ENCODE measurements around the gene HOXA5.

Gene HOXA5

GRCh38 chr7:27107391-27108381 is 35.8 kb downstream of the HOXA5 start:
- no peak for DNase-seq
- H3K4me3 Mint-ChIP-seq: peak overlapping the region; percentile 99
- H3K36me3 Mint-ChIP-seq (ENCODE audit: low read depth): peaks cover 39% of the 10 kb centered on the region
- H3K27me3 Mint-ChIP-seq (ENCODE audit: low read depth, poor library complexity): no peaks in the 10 kb centered on the region
- no peaks in the 10 kb centered on the region for H3K9me3 Mint-ChIP-seq
- H3K27ac Mint-ChIP-seq: peak overlapping the region; percentile 100
- no peak for TF ChIP-seq CTCF (IDR thresholded peaks at IDR 0.05)
- H3K4me1 Mint-ChIP-seq: peaks cover 89% of the 10 kb centered on the region

DNA sequence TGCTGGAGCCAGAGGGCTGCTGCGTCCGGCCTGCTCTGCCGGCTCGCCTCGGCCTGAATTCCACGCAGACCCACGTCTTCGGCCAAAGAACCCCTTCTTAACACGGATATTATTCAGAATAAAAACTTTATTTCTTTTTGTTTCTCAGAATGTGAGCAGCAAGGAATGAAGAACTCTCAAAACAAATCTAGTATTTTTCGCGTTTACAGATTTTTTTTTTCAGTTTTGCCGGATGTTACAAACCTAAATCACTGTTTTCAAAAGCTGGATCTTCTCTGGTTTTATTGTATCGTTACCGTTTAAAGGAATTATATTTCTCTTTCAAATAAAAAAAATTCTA is 36.6 kb downstream of the HOXA5 start:
- H3K4me3 Mint-ChIP-seq: peak overlapping the region; percentile 99

DNA sequence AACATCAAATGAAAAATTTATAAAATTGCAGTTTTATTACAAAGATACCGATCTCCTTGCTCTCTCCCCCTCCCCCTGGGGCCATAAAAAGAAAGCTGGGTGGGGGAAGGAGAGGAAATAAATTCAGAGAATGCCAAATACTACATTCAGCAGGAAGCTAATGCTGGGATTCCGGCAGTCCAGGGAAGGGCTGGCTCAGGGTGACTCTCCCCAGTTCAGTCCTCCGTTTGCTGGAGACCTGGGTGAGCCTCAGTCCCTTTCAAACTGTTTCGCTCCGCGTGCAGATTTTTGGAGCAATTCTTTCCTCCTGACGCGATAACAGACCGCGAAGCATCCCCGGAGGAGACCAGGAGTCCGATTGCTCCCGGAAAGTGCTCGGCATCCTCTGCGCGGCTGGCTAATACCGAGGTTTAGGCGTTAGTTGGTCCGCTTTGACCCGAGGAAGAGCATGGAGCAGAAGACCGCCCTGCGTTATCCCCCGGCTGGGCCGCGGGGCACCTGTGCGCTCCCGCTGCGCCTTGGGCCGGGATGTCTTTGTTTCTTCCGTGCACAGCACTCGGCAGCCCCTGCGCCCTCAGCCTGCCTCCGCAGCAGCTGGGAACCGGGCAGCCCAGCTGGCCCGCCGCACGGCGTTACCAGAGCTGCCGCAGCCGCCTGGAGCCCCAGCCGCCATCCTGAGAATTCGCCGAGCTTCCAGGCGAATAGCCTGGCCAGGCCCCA is 37.1 kb downstream of the HOXA5 start:
- no peak for DNase-seq
- Mint-ChIP-seq H3K27me3 (ENCODE audit: low read depth, poor library complexity) (no peaks in the 10 kb centered on the region), H3K36me3 (ENCODE audit: low read depth) (peaks cover 35% of the 10 kb centered on the region), H3K27ac (peak overlapping the region; percentile 100), H3K4me3 (peak overlapping the region; percentile 99), H3K4me1 (peaks cover 91% of the 10 kb centered on the region), H3K9me3 (no peaks in the 10 kb centered on the region)
- no peak for TF ChIP-seq CTCF (IDR thresholded peaks at IDR 0.05)

More for the DNA sequence above, 36.6 kb downstream of the HOXA5 start:
- H3K9me3 Mint-ChIP-seq: no peaks in the 10 kb centered on the region
- TF ChIP-seq CTCF (IDR thresholded peaks at IDR 0.05): no peak
- H3K27ac Mint-ChIP-seq: peak overlapping the region; percentile 100
- DNase-seq: no peak
- no peaks in the 10 kb centered on the region for H3K27me3 Mint-ChIP-seq (ENCODE audit: low read depth, poor library complexity)
- peaks cover 91% of the 10 kb centered on the region for H3K4me1 Mint-ChIP-seq
- peaks cover 35% of the 10 kb centered on the region for H3K36me3 Mint-ChIP-seq (ENCODE audit: low read depth)

GRCh38 chr7:27105301-27106031 is 38.0 kb downstream of the HOXA5 start:
- Mint-ChIP-seq H3K9me3 (no peaks in the 10 kb centered on the region), H3K4me1 (peaks cover 91% of the 10 kb centered on the region), H3K4me3 (peak overlapping the region; percentile 99), H3K36me3 (ENCODE audit: low read depth) (peaks cover 43% of the 10 kb centered on the region), H3K27ac (peak overlapping the region; percentile 100), H3K27me3 (ENCODE audit: low read depth, poor library complexity) (no peaks in the 10 kb centered on the region)
- TF ChIP-seq CTCF (IDR thresholded peaks at IDR 0.05): no peak
- DNase-seq: no peak

- DNase-seq: no peak
- H3K36me3 Mint-ChIP-seq (ENCODE audit: low read depth): peaks cover 49% of the 10 kb centered on the region
- H3K9me3 Mint-ChIP-seq: no peaks in the 10 kb centered on the region
- H3K27ac Mint-ChIP-seq: peak overlapping the region; percentile 100
- peak overlapping the region; percentile 99 for H3K4me3 Mint-ChIP-seq
- peaks cover 91% of the 10 kb centered on the region for H3K4me1 Mint-ChIP-seq
- TF ChIP-seq CTCF (IDR thresholded peaks at IDR 0.05): no peak
- H3K27me3 Mint-ChIP-seq (ENCODE audit: low read depth, poor library complexity): no peaks in the 10 kb centered on the region
Measured at GRCh38 chr7:27104341-27105058, 39.0 kb downstream of the HOXA5 start.

Measured in nephron progenitor cell (in vitro differentiated cells).